ENCODE measurements around the gene TMEM132E. TPM values are rescaled to one million over a fixed set of nuclear protein-coding genes. Genes with fewer than 3 reads are reported as not detected.
"Not testable (repeated sequence)": the region's sequence is repeated elsewhere in the genome, so short reads cannot be mapped to it uniquely, and the experiment has no call there.

TMEM132E gene
- total and polyA plus RNA-seq, 12 donors: 0.04 to 0.09 TPM; not detected in 10

GRCh38 chr17:34533806-34534527, 45.4 kb upstream of the TMEM132E start:
- no peak for TF ChIP-seq CTCF (IDR thresholded peaks at IDR 0.05)
- Histone ChIP-seq H3K4me3 (no peak overlapping the region), H3K27me3 (peaks cover 0 to 94% (median 71%) of the 10 kb centered on the region in 7 donors), H3K9me3 (no peaks in the 10 kb centered on the region), H3K36me3 (no peaks in the 10 kb centered on the region), H3K4me1 (no peaks in the 10 kb centered on the region), H3K27ac (no peak overlapping the region)
- 76 to 85% methylated on average over 6 of the region's 6 CpGs for WGBS, 2 donors
- ATAC-seq (no peak), DNase-seq (no peak)
- intact Hi-C loops (cut with DNase I): no loop called here

- WGBS, 2 donors: 51 to 65% methylated on average over 3 of the region's 3 CpGs
- Histone ChIP-seq H3K27ac (no peak overlapping the region), H3K4me1 (no peaks in the 10 kb centered on the region), H3K36me3 (no peaks in the 10 kb centered on the region), H3K9me3 (no peaks in the 10 kb centered on the region), H3K4me3 (no peak overlapping the region), H3K27me3 (peaks cover 0 to 77% (median 62%) of the 10 kb centered on the region in 7 donors)
- no peak for TF ChIP-seq CTCF (IDR thresholded peaks at IDR 0.05)
- DNase-seq (no peak), ATAC-seq (no peak)
- intact Hi-C loops (cut with DNase I): no loop called here
Measured at GRCh38 chr17:34537445-34537844, 41.9 kb upstream of the TMEM132E start.

- H3K9me3 ChIP-seq; H3K36me3 ChIP-seq; H3K4me3 ChIP-seq; H3K27ac ChIP-seq; H3K4me1 ChIP-seq; intact Hi-C loops (cut with DNase I); ATAC-seq; DNase-seq: not testable (repeated sequence)
- WGBS, 2 donors: 73 to 83% methylated on average over 2 of the region's 2 CpGs
- peaks cover 0 to 77% (median 56%) of the 10 kb centered on the region in 7 donors for H3K27me3 ChIP-seq
Measured at GRCh38 chr17:34538582-34538981, 40.8 kb upstream of the TMEM132E start.

GRCh38 chr17:34539881-34540280, 39.5 kb upstream of the TMEM132E start:
- TF ChIP-seq CTCF (IDR thresholded peaks at IDR 0.05): no peak
- H3K36me3 ChIP-seq: no peaks in the 10 kb centered on the region
- H3K4me1 ChIP-seq: no peaks in the 10 kb centered on the region
- no peak overlapping the region for H3K4me3 ChIP-seq
- H3K27me3 ChIP-seq: peaks cover 0 to 79% (median 66%) of the 10 kb centered on the region in 7 donors
- ATAC-seq (no peak), DNase-seq (no peak)
- H3K9me3 ChIP-seq: no peaks in the 10 kb centered on the region
- H3K27ac ChIP-seq: no peak overlapping the region
- 95 to 98% methylated on average over 2 of the region's 3 CpGs for WGBS, 2 donors
- intact Hi-C loops (cut with DNase I): loop anchor here in 9 of 10 donors (5.0 to 10.0 kb wide), 6 partner anchors 65 to 585 kb away; partner anchors contain the start of gene FNDC8 (in 3 of the 9)
